HepG2 (cell line): Measurements from ENCODE around the gene CDK17. TPM values are rescaled to one million over a fixed set of nuclear protein-coding genes. Genes with fewer than 3 reads are reported as not detected.

ENCODE experiments used
- BORCS8-MEF2B ChIP-seq: sonication (generic); formaldehyde crosslinking; IDR thresholded peaks from 2 replicates; pipeline ENCODE4 v1.8.0; 2022; ENCODE audit warnings: mild to moderate bottlenecking, missing genetic modification reagents
- CBFB ChIP-seq: sonication (generic); formaldehyde crosslinking; IDR thresholded peaks from 2 replicates; pipeline ENCODE4 v1.4.0; 2020; ENCODE audit warnings: missing genetic modification reagents
- EEA1 ChIP-seq: sonication (generic); formaldehyde crosslinking; IDR thresholded peaks from 2 replicates; pipeline ENCODE4 v1.5.1; 2020; ENCODE audit warnings: mild to moderate bottlenecking, missing genetic modification reagents, borderline replicate concordance
- EHMT2 ChIP-seq: fragments of 200-600 bp; sonication (generic); IDR thresholded peaks from 2 replicates; pipeline ENCODE4 v1.7.0; 2017; ENCODE audit warnings: antibody characterized with exemption, low read depth, low read length, borderline replicate concordance
- GABPA ChIP-seq, 2 experiments: IDR thresholded peaks; 2 replicates each; pipeline ENCODE4 v1.6.1; 2011 to 2016; ENCODE audit warnings: low read depth in 2 of 2, low read length in 1 of 2, missing biosample characterization in 1 of 2, missing genetic modification characterization in 1 of 2
- GATAD2A ChIP-seq: IDR thresholded peaks from 2 replicates; pipeline ENCODE4 v1.6.1; 2016
- ISL2 ChIP-seq: sonication (generic); formaldehyde crosslinking; IDR thresholded peaks from 2 replicates; pipeline ENCODE4 v1.5.0; 2020; ENCODE audit warnings: missing genetic modification reagents
- MBD4 ChIP-seq: IDR thresholded peaks from 2 replicates; pipeline ENCODE4 v1.6.1; 2012; ENCODE audit warnings: low read length, inconsistent platforms, borderline replicate concordance
- NR2F6 ChIP-seq, 2 experiments: IDR thresholded peaks; 2 replicates each; pipeline ENCODE4 v1.6.1; 2016; ENCODE audit warnings: antibody characterized with exemption in 1 of 2, mild to moderate bottlenecking in 1 of 2
- RAD21 ChIP-seq: fragments of 450-650 bp; formaldehyde crosslinking; IDR thresholded peaks from 2 replicates; pipeline ENCODE4 v1.5.0; 2020; ENCODE audit warnings: mild to moderate bottlenecking
- RBFOX2 ChIP-seq: fragments of 200-400 bp; formaldehyde crosslinking; IDR thresholded peaks from 2 replicates; pipeline ENCODE4 v1.6.1; 2017; ENCODE audit warnings: low read depth, mild to moderate bottlenecking, low read length
- SAP130 ChIP-seq: IDR thresholded peaks from 2 replicates; pipeline ENCODE4 v1.6.1; 2016; ENCODE audit warnings: low read depth
- SKI ChIP-seq: fragments of 450-650 bp; IDR thresholded peaks from one replicate; pipeline ENCODE4 v1.6.1; 2018; ENCODE audit warnings: mild to moderate bottlenecking; ENCODE audit not compliant: partially characterized antibody
- SMAD3 ChIP-seq: sonication (generic); formaldehyde crosslinking; IDR thresholded peaks from 2 replicates; pipeline ENCODE4 v1.4.0; 2020; ENCODE audit warnings: missing genetic modification reagents
- TEAD2 ChIP-seq: sonication (generic); formaldehyde crosslinking; IDR thresholded peaks from 2 replicates; pipeline ENCODE4 v1.9.0; 2021; ENCODE audit warnings: missing genetic modification reagents
- TP53 ChIP-seq: sonication (generic); formaldehyde crosslinking; conservative IDR thresholded peaks from 2 replicates; pipeline ENCODE4 v1.4.0; 2020; ENCODE audit warnings: missing genetic modification reagents
- ZFX ChIP-seq: sonication (generic); formaldehyde crosslinking; IDR thresholded peaks from 2 replicates; pipeline ENCODE4 v1.4.0; 2020; ENCODE audit warnings: mild to moderate bottlenecking, low read depth, missing genetic modification reagents, moderate library complexity
- ZNF142 ChIP-seq: sonication (generic); formaldehyde crosslinking; IDR thresholded peaks from 2 replicates; pipeline ENCODE4 v1.4.0; 2020; ENCODE audit warnings: missing genetic modification reagents
- ZNF225 ChIP-seq: sonication (generic); formaldehyde crosslinking; IDR thresholded peaks from 2 replicates; pipeline ENCODE4 v1.4.0; 2020; ENCODE audit warnings: mild to moderate bottlenecking, missing genetic modification reagents
- ZNF337 ChIP-seq: sonication (generic); formaldehyde crosslinking; IDR thresholded peaks from 2 replicates; pipeline ENCODE4 v1.5.1; 2020; ENCODE audit warnings: missing genetic modification reagents, low read depth, mild to moderate bottlenecking, borderline replicate concordance
- ZNF776 ChIP-seq: sonication (generic); formaldehyde crosslinking; IDR thresholded peaks from 2 replicates; pipeline ENCODE4 v1.4.0; 2020; ENCODE audit warnings: mild to moderate bottlenecking, missing genetic modification reagents
- ZZZ3 ChIP-seq: sonication (generic); formaldehyde crosslinking; IDR thresholded peaks from 2 replicates; pipeline ENCODE4 v1.4.0; 2020; ENCODE audit warnings: missing genetic modification reagents, mild to moderate bottlenecking, borderline replicate concordance
- polyA plus RNA-seq, 8 experiments: library from polyadenylated mRNA; depleted of rRNA in 3 of 8; stranded (reverse) in 7 of 8; unstranded in 1 of 8; fragments of >200 nt; fragmentation: Illumina TruSeq in 4 of 8; extraction: Trizol in 4 of 8; gene quantifications; 2 replicates each; pipeline versions ENCODE4 v1.2.1 to v1.2.3, GENCODE V29; 2011 to 2016; ENCODE audit warnings: low read depth in 4 of 8, missing spikeins in 1 of 8, mixed read lengths in 1 of 8; ENCODE audit not compliant: insufficient read depth in 1 of 8
- total RNA-seq, 5 experiments: library from RNA; depleted of rRNA; stranded (reverse); fragments of >200 nt; fragmentation: Illumina TruSeq; extraction: Trizol; gene quantifications; 2 replicates each; pipeline ENCODE4 v1.2.3, GENCODE V29; 2016; ENCODE audit warnings: low read depth in 1 of 5
- TF ChIP-seq, protein P1 (sequence below): sonication (generic); formaldehyde crosslinking; IDR thresholded peaks from 2 replicates; pipeline ENCODE4 v1.8.1; 2023; ENCODE audit warnings: missing genetic modification reagents, mild to moderate bottlenecking, borderline replicate concordance
- TF ChIP-seq, protein P2 (sequence below): sonication (generic); formaldehyde crosslinking; IDR thresholded peaks from 2 replicates; pipeline ENCODE4 v1.8.0; 2022; ENCODE audit warnings: missing genetic modification reagents, mild to moderate bottlenecking, borderline replicate concordance

Gene CDK17
- total and polyA plus RNA-seq, 2 of the 13 experiments (the other 11 are each of a cell fraction or from before 2014, with no cell fraction given): 9.9 to 22.3 TPM

- TF ChIP-seq ZNF142 (peak; percentile 73), CBFB (CRISPR knock-in tag) (peak; percentile 66; the same call in 1 of the 2 replicates), MBD4 (no peak), RBFOX2 (peak; percentile 80), ZZZ3 (CRISPR knock-in tag) (no peak), GABPA (IDR thresholded peaks at IDR 0.05; ENCODE audit: low read depth, low read length) (0 out of 2 replicates have a peak, but pooled peaks have one; percentile 6), GABPA (CRISPR knock-in tag; IDR thresholded peaks at IDR 0.05; ENCODE audit: low read depth) (no peak), SMAD3 (CRISPR knock-in tag) (0 out of 2 replicates have a peak, but pooled peaks have one; percentile 24), BORCS8-MEF2B (CRISPR knock-in tag) (peak; percentile 65; the same call in 1 of the 2 replicates), TEAD2 (CRISPR knock-in tag) (no peak), EEA1 (peak; percentile 57; the same call in 1 of the 2 replicates), GATAD2A (CRISPR knock-in tag) (no peak), NR2F6 (IDR thresholded peaks at IDR 0.05) (no peak), NR2F6 (CRISPR knock-in tag; IDR thresholded peaks at IDR 0.05) (no peak), ZFX (CRISPR knock-in tag) (peak; percentile 77), ZNF337 (no peak), ISL2 (peak; percentile 48; the same call in 1 of the 2 replicates), SAP130 (CRISPR knock-in tag) (peak; percentile 44), SKI (peak; percentile 80), EHMT2 (no peak), ZNF776 (peak; percentile 34; the same call in 1 of the 2 replicates), ZNF225 (peak; percentile 50; the same call in 1 of the 2 replicates), TP53 (no peak), RAD21 (CRISPR knock-in tag) (0 out of 2 replicates have a peak, but pooled peaks have one; percentile 47)
- TF ChIP-seq, protein P1, sequence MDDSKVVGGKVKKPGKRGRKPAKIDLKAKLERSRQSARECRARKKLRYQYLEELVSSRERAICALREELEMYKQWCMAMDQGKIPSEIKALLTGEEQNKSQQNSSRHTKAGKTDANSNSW (CRISPR knock-in tag): 0 out of 2 replicates have a peak, but pooled peaks have one; percentile 22
- TF ChIP-seq, protein P2, sequence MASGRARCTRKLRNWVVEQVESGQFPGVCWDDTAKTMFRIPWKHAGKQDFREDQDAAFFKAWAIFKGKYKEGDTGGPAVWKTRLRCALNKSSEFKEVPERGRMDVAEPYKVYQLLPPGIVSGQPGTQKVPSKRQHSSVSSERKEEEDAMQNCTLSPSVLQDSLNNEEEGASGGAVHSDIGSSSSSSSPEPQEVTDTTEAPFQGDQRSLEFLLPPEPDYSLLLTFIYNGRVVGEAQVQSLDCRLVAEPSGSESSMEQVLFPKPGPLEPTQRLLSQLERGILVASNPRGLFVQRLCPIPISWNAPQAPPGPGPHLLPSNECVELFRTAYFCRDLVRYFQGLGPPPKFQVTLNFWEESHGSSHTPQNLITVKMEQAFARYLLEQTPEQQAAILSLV (CRISPR knock-in tag): 0 out of 2 replicates have a peak, but pooled peaks have one; percentile 20
Measured at GRCh38 chr12:96399919-96400630, at the start of gene CDK17 (continued).
